Measurements from ENCODE around the gene ST7.

GRCh38 chr7:117138981-117139380 is 185.7 kb downstream of the ST7 start:
- TF ChIP-seq EZH2 (IDR thresholded peaks at IDR 0.05; ENCODE audit: low read length, missing control alignments) (no peak), CTCF (conservative IDR thresholded peaks at IDR 0.05 in 1 of 2, IDR thresholded peaks at IDR 0.05 in 1 of 2; ENCODE audit: low read depth in 1 of 2, low read length in 2 of 2) (no peak)

All from fibroblast of lung (primary cell).